HL-60/S4 treated with retinoic acid at 250 ng/mL for 4 days and 3 days (cell line): ENCODE measurements around the gene NOP9.

ENCODE experiments used
- in situ Hi-C: fragments of 300-500 bp; cut with MboI; formaldehyde crosslinking; loops from 2 replicates; pipeline ENCODE4 v1.7.0; 2022; ENCODE audit warnings: low sequenced_read_pairs

NOP9 gene

GRCh38 chr14:24280797-24281460 is 18.7 kb upstream of the NOP9 start:
- in situ Hi-C loops = no loop called here

- in situ Hi-C loops = no loop called here
These were observed 18.0 kb upstream of the NOP9 start for GRCh38 chr14:24281636-24282035.

DNA sequence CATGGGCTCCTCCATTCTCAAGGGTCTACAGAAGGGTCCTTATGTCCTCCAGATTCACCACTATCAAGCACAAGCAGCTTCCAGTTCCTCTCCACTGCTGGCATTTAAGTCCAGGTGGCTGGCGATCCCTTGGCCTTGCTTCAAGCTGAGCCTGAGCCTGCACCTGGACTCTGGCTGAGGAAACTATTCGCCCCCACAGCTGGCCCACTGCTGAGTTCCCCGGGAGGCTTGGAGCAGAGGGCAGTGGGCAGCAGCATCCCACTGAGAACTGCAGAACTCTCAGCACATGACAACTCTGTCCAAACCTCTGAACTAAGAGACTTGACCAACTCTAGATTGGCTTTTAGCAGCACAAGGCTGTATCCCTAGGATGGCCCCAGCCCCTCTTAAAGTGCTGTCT is 16.9 kb upstream of the NOP9 start:
- in situ Hi-C loops = no loop called here

DNA sequence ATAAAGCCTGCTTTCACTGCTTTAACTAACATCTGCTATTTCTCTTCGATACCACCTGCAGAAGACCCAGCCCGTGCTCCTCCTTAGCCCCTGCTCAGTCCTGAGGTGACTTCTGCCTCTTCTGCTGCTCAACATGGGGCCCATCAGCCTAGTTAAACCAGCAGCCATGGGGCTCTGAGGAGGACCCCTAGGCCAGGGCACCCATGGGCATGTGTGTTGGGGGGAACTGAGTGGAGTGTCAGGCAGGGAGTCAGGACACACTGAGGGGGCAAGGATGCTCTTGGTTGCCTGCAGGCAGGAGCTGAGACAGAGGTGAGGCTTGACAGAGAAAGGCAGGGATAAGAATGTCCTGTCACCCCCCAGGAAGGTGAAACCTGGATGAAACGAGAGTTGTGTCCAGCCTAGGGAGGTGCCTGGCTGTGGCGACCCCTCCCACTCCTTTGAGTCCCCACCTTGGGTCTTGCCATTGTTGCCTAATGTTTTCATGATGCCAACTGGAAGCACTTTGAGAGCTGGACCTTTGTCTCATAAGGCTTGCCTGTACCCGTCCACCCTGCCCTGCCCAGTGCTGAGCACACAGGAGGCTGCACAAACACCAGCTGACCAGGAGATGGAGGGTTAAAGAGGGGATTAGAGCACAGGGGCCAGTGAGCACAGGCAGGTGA is 15.7 kb upstream of the NOP9 start:
- in situ Hi-C loops = no loop called here

- in situ Hi-C loops = no loop called here
These were observed 15.1 kb upstream of the NOP9 start for GRCh38 chr14:24284501-24285035.

GRCh38 chr14:24285351-24285750 is 14.3 kb upstream of the NOP9 start:
- in situ Hi-C loops = no loop called here

GRCh38 chr14:24286996-24287395 is 12.7 kb upstream of the NOP9 start:
- in situ Hi-C loops = no loop called here

- in situ Hi-C loops = no loop called here
These were observed 9.9 kb upstream of the NOP9 start for GRCh38 chr14:24289649-24290280.

DNA sequence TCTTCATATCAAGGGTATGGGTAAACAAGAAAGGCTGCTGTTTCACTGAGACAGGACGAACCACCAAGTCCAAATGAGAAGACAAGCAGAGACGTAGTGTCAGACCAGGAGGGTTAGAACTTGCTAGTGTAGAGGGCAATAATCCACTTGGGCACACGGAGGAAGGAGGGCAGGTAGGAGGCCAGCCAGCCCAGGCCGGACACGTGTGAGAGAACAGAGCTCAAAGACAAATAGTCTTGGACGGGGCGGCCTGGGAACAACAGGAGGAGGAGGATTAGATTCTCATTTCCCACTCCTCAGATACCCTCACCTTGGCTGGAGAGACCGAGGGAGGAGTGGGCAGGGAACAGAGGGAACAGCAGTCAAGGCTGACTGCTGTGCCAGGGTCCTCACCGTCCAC is 8.9 kb upstream of the NOP9 start:
- in situ Hi-C loops = no loop called here

DNA sequence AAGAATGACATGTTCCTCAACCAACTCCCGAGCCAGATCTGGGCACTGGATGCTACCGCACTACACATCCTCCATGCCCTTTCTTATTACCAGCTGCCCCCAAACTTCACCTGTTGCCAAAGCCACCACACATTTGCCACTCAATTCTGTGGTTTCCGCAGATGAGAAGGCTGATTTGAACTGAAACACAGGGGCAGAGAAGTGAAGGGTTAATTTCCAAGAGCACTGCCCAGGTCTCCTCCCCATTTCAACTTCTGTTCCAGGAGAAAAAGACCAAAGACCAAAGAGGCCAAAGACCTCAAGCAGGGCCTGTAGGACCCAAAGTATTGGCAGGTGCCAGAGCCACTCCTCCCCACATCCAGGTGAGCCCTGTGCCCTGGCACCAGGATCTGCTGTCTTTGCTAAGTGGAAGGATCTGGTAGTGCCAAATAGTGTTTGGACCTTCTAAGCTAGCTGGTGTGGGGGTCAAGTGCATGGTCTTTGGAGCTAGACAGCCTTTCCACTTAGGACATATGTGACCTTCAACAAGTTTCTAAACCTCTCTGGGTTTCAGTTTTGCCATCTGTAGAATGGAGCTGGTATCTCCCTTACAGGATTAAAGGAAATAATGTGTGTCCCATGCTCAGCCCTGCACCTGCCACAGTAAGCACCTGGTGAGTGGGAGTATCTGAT is 8.1 kb upstream of the NOP9 start:
- in situ Hi-C loops = no loop called here

- in situ Hi-C loops = no loop called here
These were observed 7.4 kb upstream of the NOP9 start for GRCh38 chr14:24292118-24292807.

DNA sequence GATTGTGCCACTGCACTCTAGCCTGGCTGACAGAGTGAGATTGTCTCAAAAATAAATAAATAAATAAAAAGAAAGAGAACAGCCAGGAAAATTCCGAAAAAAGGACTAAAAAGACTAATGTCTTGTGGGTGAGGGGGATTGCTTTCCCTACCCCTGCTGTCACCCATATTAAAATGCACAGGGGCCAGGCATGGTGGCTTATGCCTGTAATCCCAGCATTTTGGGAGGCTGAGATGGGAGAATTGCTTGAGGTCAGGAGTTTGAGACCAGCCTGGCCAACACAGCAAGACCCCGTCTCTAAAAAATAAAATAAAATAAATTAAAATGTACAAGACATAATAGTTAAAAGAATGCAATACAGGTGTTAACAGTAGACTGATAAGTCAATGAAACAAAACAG is 6.1 kb upstream of the NOP9 start:
- in situ Hi-C loops = no loop called here

DNA sequence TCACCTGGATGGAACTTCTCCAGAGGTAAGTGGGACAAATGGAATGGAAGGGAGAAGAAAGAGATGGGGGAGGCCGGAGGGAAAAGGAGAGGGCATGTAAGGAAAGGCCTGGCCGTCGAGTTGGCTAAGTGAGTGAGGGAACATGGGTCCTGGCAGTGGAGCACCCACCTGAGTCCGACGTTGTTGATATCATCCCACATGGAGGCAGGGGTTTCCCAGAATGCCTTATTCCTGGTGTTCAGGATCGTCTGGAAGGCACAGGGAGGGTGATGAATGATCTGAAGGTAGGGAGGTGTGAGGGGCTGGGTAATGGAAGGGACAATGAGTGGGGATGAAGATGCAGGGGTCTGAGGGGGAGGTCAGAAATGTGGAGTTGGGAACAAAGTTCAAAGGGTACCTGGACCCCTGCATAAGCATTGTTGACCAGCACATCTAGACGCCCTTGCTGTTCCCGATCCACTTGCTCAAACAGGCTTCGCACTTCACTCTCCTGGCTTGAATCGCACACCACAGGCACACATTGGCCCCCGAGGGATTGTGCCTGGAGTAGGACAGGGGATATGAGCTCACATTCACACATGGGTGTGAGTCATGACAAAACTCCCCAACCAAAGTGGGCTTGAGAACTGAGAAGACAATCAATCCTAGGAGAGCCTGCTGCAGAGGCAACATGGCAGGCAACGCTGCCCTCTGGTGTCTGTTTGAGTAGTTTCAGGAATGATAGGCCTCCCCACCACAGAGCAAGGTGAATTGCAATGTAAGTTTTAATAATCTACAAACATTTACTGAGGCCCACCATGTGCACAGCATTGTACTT is 3.1 kb upstream of the NOP9 start:
- in situ Hi-C loops = loop anchor here (5.0 kb wide), 1 partner anchor 54 kb away; the partner anchor contains the start of gene TINF2

GRCh38 chr14:24297190-24297964 is 2.3 kb upstream of the NOP9 start:
- in situ Hi-C loops = loop anchor here (5.0 kb wide), 1 partner anchor 55 kb away; the partner anchor contains the start of gene TINF2

DNA sequence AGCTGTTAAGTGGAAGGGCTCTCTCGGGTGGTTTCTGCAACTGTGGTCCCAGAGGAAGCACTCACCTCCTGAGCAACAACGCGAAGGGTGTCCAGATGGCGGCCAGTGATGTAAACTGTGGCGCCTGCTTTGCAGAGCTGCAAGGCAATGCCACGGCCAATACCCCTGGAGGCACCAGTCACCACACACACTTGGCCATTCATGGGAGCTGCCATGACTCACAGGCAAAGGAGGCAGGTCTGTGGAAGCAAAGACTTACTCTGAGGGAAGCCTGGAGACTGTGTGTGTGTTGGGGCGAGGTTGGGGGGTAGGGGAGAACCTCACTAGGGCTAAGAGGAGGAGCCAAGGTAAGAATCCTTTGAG is 777 bp upstream of the NOP9 start:
- in situ Hi-C loops = loop anchor here (5.0 kb wide), 1 partner anchor 57 kb away; the partner anchor contains the start of gene TINF2

DNA sequence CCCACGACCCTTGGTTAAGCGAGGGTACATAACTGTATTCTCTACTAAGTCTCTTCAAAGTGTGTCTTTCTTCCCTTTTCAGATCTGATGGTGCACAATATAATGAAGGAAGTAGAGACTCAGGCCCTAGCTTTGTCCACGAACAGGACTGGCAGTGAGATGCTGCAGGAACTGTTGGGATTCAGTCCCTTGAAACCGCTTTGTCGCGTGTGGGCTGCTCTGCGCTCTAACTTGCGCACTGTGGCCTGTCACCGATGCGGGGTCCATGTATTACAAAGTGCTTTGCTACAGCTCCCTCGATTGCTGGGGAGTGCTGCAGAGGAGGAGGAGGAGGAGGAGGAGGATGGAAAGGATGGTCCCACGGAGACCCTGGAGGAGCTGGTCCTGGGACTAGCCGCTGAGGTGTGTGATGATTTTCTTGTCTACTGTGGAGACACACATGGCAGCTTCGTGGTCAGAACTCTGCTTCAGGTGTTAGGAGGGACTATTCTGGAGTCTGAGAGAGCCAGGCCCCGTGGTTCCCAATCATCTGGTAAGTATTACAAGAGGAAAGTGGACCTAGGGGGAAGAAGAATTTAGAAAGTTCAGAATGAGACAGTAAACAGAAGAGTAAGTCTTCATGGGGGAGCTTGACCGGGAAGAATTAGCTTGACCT is 803 bp downstream of the NOP9 start:
- in situ Hi-C loops = no loop called here

DNA sequence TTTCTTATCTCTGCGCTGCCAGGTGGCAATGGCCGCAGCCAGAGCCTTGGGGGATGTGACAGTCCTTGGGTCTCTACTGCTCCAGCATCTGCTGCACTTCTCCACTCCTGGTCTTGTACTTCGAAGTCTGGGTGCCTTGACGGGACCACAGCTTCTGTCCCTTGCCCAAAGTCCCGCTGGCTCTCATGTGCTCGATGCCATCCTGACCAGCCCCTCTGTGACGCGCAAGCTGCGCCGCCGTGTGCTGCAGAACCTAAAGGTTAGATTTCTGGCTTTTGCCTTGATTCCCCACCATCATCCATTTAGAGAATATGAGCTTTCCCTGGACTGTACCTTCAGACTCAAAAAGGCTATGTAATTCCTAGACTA is 4.4 kb downstream of the NOP9 start:
- in situ Hi-C loops = no loop called here

- in situ Hi-C loops = no loop called here
These were observed 7.5 kb downstream of the NOP9 start for GRCh38 chr14:24307156-24307574.
